Suprapubic skin (tissue), 3 donors: Measurements from ENCODE around the gene FAM81A.

ENCODE experiments used
- POLR2A ChIP-seq, 2 donors: fragments of 450-650 bp; IDR thresholded peaks; one replicate each; pipeline ENCODE4 v1.6.1; 2017; ENCODE audit warnings: antibody characterized with exemption in 2 of 2, mild to moderate bottlenecking in 2 of 2, moderate library complexity in 2 of 2
- TF ChIP-seq, protein P1 (sequence below), 2 donors: fragments of 200-600 bp in 1 of 2; fragments of 450-650 bp in 1 of 2; sonication (generic) in 1 of 2; IDR thresholded peaks; one replicate each; pipeline ENCODE4 v1.5.1; 2016 to 2019; ENCODE audit warnings: antibody characterized with exemption in 2 of 2, mild to moderate bottlenecking in 1 of 2, moderate library complexity in 1 of 2

- TF ChIP-seq, protein P1, sequence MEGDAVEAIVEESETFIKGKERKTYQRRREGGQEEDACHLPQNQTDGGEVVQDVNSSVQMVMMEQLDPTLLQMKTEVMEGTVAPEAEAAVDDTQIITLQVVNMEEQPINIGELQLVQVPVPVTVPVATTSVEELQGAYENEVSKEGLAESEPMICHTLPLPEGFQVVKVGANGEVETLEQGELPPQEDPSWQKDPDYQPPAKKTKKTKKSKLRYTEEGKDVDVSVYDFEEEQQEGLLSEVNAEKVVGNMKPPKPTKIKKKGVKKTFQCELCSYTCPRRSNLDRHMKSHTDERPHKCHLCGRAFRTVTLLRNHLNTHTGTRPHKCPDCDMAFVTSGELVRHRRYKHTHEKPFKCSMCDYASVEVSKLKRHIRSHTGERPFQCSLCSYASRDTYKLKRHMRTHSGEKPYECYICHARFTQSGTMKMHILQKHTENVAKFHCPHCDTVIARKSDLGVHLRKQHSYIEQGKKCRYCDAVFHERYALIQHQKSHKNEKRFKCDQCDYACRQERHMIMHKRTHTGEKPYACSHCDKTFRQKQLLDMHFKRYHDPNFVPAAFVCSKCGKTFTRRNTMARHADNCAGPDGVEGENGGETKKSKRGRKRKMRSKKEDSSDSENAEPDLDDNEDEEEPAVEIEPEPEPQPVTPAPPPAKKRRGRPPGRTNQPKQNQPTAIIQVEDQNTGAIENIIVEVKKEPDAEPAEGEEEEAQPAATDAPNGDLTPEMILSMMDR (IDR thresholded peaks at IDR 0.05), result no peak
- no peak for TF ChIP-seq POLR2A (IDR thresholded peaks at IDR 0.05)
Measured at GRCh38 chr15:59553879-59554735, 116.1 kb downstream of the FAM81A start.
